GM12878 (cell line): Measurements from ENCODE around the gene SMIM44. TPM values are rescaled to one million over a fixed set of nuclear protein-coding genes. Genes with fewer than 3 reads are reported as not detected.
A peak's percentile ranks its signal among the peaks of the same experiment; 100 is the strongest.

Experiments used
- CHD2 ChIP-seq: IDR thresholded peaks from 2 replicates; pipeline ENCODE4 v1.6.1; 2011; ENCODE audit warnings: low read depth, low read length, improper control_type of control experiment, borderline replicate concordance
- E4F1 ChIP-seq: fragments of 450-650 bp; IDR thresholded peaks from 2 replicates; pipeline ENCODE4 v1.6.1; 2018; ENCODE audit warnings: borderline replicate concordance, mild to moderate bottlenecking; ENCODE audit not compliant: partially characterized antibody
- ELK1 ChIP-seq: IDR thresholded peaks from 2 replicates; pipeline ENCODE4 v1.6.1; 2012; ENCODE audit warnings: low read depth, low read length, improper control_type of control experiment
- FOS ChIP-seq: IDR thresholded peaks from 3 replicates; pipeline ENCODE4 v1.6.1; 2011; ENCODE audit warnings: borderline replicate concordance; ENCODE audit not compliant: insufficient read length; ENCODE audit errors: extremely low read depth
- GABPA ChIP-seq: IDR thresholded peaks from 2 replicates; pipeline ENCODE4 v1.6.1; 2014; ENCODE audit warnings: antibody characterized with exemption, low read depth, mild to moderate bottlenecking, inconsistent platforms
- HSF1 ChIP-seq: fragments of 150-350 bp; IDR thresholded peaks from 2 replicates; pipeline ENCODE4 v1.6.1; 2014; ENCODE audit warnings: mild to moderate bottlenecking, low read depth, low read length
- IRF4 ChIP-seq: IDR thresholded peaks from 2 replicates; pipeline ENCODE4 v1.6.1; 2011; ENCODE audit warnings: low read depth, low read length
- MEF2B ChIP-seq: fragments of 450-650 bp; IDR thresholded peaks from 2 replicates; pipeline ENCODE4 v1.6.1; 2018; ENCODE audit warnings: mild to moderate bottlenecking, moderate library complexity; ENCODE audit not compliant: partially characterized antibody, poor library complexity, severe bottlenecking
- NKRF ChIP-seq: fragments of 450-650 bp; conservative IDR thresholded peaks from 2 replicates; pipeline ENCODE4 v1.6.1; 2017; ENCODE audit warnings: mild to moderate bottlenecking, moderate library complexity
- POLR2A ChIP-seq: IDR thresholded peaks from 2 replicates; pipeline ENCODE4 v1.6.1; 2011; ENCODE audit warnings: low read depth, mild to moderate bottlenecking, low read length
- PRDM15 ChIP-seq: fragments of 450-650 bp; formaldehyde crosslinking; IDR thresholded peaks from 2 replicates; pipeline ENCODE4 v1.4.0; 2020; ENCODE audit warnings: mild to moderate bottlenecking, moderate library complexity
- RUNX3 ChIP-seq: IDR thresholded peaks from 2 replicates; pipeline ENCODE4 v1.6.1; 2012; ENCODE audit warnings: low read length, inconsistent platforms
- SP1 ChIP-seq: IDR thresholded peaks from one replicate; pipeline ENCODE4 v1.6.1; 2011; ENCODE audit warnings: low read depth, low read length
- SREBF1 ChIP-seq: IDR thresholded peaks from 2 replicates; pipeline ENCODE4 v1.6.1; 2012; ENCODE audit warnings: mild to moderate bottlenecking, low read length
- SUPT20H ChIP-seq: IDR thresholded peaks from 2 replicates; pipeline ENCODE4 v1.6.1; 2011; ENCODE audit warnings: low read depth, mild to moderate bottlenecking, low read length, moderate library complexity, borderline replicate concordance; ENCODE audit not compliant: control insufficient read depth
- TARDBP ChIP-seq: IDR thresholded peaks from 2 replicates; pipeline ENCODE4 v1.6.1; 2016; ENCODE audit warnings: borderline replicate concordance
- YY1 ChIP-seq: IDR thresholded peaks from 2 replicates; pipeline ENCODE4 v1.6.1; 2011; ENCODE audit warnings: low read depth, mild to moderate bottlenecking, low read length
- ZNF274 ChIP-seq: IDR thresholded peaks from one replicate; pipeline ENCODE4 v1.8.0; 2011; ENCODE audit not compliant: insufficient read length, insufficient read depth
- polyA plus RNA-seq, 11 experiments: library from polyadenylated mRNA; depleted of rRNA in 4 of 11; unstranded in 6 of 11; stranded (reverse) in 5 of 11; fragments of >200 nt; fragmentation: Nextera tagmentation in 4 of 11; fragmentation: Illumina TruSeq in 1 of 11; extraction: Ambion mirVana in 4 of 11; extraction: Trizol in 1 of 11; gene quantifications; 1 replicate in 1 of 11; 2 replicates in 10 of 11; pipeline versions ENCODE4 v1.2.1 to v1.2.3, GENCODE V29; 2011 to 2016; ENCODE audit warnings: inconsistent platforms in 2 of 11, missing spikeins in 2 of 11, low read depth in 1 of 11
- total RNA-seq, 4 experiments: library from RNA; depleted of rRNA in 3 of 4; stranded (reverse); fragments of >200 nt in 3 of 4; fragmentation: Illumina TruSeq in 1 of 4; extraction: Trizol in 1 of 4; gene quantifications; 2 replicates each; pipeline versions ENCODE4 v1.2.1 to v1.2.3, GENCODE V29; 2013 to 2021

SMIM44 gene
- total and polyA plus RNA-seq, 10 of the 15 experiments (the other 5 are each of a cell fraction or from before 2014, with no cell fraction given), result not detected

- TF ChIP-seq PRDM15 (no peak), ELK1 (peak; percentile 94), POLR2A (peak; percentile 92), YY1 (peak; percentile 84), SP1 (peak; percentile 39), TARDBP (peak; percentile 93), FOS (no peak), CHD2 (peak; percentile 95), IRF4 (peak; percentile 68; the same call in 1 of the 2 replicates), RUNX3 (peak; percentile 73; the same call in 1 of the 2 replicates), GABPA (peak; percentile 95), MEF2B (peak; percentile 44), ZNF274 (no peak), HSF1 (no peak), SUPT20H (no peak), E4F1 (peak; percentile 70), NKRF (peak; percentile 79), SREBF1 (peak; percentile 89)
Observed at GRCh38 chr19:3434630-3435553, 48.3 kb downstream of the SMIM44 start (continued).
